Activated T-helper 2 cell treated with anti-CD3 and anti-CD28 coated beads, Interferon-gamma antibody, Interleukin-2, Interleukin-4, amounts not matched to agents 10 μg/mL and 5 μg/mL and 100 μg/mL, durations not matched to agents 14 hours and 24 hours and 36 hours (primary cell): ENCODE data around the gene FAM83G. TPM values are rescaled to one million over a fixed set of nuclear protein-coding genes. Genes with fewer than 3 reads are reported as not detected.
A peak's percentile ranks its signal among the peaks of the same experiment; 100 is the strongest.

ENCODE experiments used
- DNase-seq: peaks from one replicate; pipeline ENCODE4 v3.0.0; 2021; ENCODE audit warnings: low spot score
- H3K27ac Mint-ChIP-seq: one replicate; pipeline ENCODE4 v1.8.0; 2021; ENCODE audit warnings: mixed read lengths
- H3K27me3 Mint-ChIP-seq: one replicate; pipeline ENCODE4 v1.8.0; 2021; ENCODE audit warnings: low read depth, mixed read lengths
- H3K36me3 Mint-ChIP-seq: one replicate; pipeline ENCODE4 v1.8.0; 2021; ENCODE audit warnings: low read depth, mixed read lengths
- H3K4me1 Mint-ChIP-seq: one replicate; pipeline ENCODE4 v1.8.0; 2021; ENCODE audit warnings: low read depth, mixed read lengths
- H3K4me3 Mint-ChIP-seq: one replicate; pipeline ENCODE4 v1.8.0; 2021; ENCODE audit warnings: low read depth, mild to moderate bottlenecking, moderate library complexity, mixed read lengths
- H3K9me3 Mint-ChIP-seq: one replicate; pipeline ENCODE4 v1.8.0; 2021; ENCODE audit warnings: mixed read lengths
- intact Hi-C: fragments of 100-400 bp; cut with micrococcal nuclease; formaldehyde crosslinking; loops from one replicate; pipeline ENCODE4 v1.15.1; 2023
- total RNA-seq: library from RNA; stranded (reverse); gene quantifications from 2 replicates; pipeline ENCODE4 v1.2.3, GENCODE V29; 2022

FAM83G gene
- total RNA-seq, 1 donor from 2014 or later, result 14.0 TPM

DNA sequence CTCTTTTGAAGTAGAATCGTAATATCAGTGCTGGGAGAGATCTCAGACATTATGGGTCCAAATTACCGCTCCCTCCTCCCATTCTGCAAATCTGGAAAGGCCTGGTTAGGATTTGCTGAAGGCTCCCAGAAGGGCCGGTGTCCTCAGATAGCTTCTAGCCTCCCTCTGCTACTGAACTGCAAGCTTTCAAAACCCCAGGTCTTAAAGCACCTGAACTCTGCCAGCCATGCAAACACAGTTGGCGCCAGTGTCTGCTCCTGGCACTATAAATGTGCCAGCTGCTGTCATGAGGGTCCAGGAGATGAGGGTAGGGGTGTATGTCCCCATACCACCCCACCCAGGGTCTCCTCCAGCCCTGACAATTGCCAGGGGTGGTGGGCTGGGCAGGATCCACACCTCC is 28.4 kb downstream of the FAM83G start:
- Mint-ChIP-seq H3K36me3 (peaks cover 14% of the 10 kb centered on the region), H3K4me3 (no peak overlapping the region), H3K27ac (no peak overlapping the region), H3K9me3 (no peaks in the 10 kb centered on the region), H3K4me1 (peaks cover 6% of the 10 kb centered on the region), H3K27me3 (no peaks in the 10 kb centered on the region)
- DNase-seq, result no peak
- intact Hi-C loops, result no loop called here

DNA sequence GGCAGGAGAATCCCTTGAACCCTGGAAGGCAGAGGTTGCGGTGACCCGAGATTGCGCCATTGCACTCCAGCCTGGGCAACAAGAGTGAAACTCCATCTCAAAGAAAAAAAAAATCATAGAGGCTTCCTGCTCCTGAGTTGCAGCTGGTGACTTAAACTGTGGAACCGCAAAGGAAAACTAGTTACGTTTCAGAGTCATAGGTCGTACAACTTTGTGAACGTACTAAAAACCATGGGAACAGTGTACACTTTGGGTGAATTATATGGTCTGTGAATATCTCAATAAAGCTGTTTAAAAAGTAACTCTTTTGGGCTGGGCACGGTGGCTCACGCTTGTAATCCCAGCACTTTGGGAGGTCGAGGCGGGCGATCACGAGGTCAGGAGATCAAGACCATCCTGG is 29.0 kb downstream of the FAM83G start:
- no peak overlapping the region for H3K4me3 Mint-ChIP-seq
- no peak for DNase-seq
- H3K36me3 Mint-ChIP-seq, result peaks cover 14% of the 10 kb centered on the region
- H3K4me1 Mint-ChIP-seq, result peaks cover 6% of the 10 kb centered on the region
- no peaks in the 10 kb centered on the region for H3K9me3 Mint-ChIP-seq
- intact Hi-C loops, result no loop called here
- no peaks in the 10 kb centered on the region for H3K27me3 Mint-ChIP-seq
- H3K27ac Mint-ChIP-seq, result no peak overlapping the region

DNA sequence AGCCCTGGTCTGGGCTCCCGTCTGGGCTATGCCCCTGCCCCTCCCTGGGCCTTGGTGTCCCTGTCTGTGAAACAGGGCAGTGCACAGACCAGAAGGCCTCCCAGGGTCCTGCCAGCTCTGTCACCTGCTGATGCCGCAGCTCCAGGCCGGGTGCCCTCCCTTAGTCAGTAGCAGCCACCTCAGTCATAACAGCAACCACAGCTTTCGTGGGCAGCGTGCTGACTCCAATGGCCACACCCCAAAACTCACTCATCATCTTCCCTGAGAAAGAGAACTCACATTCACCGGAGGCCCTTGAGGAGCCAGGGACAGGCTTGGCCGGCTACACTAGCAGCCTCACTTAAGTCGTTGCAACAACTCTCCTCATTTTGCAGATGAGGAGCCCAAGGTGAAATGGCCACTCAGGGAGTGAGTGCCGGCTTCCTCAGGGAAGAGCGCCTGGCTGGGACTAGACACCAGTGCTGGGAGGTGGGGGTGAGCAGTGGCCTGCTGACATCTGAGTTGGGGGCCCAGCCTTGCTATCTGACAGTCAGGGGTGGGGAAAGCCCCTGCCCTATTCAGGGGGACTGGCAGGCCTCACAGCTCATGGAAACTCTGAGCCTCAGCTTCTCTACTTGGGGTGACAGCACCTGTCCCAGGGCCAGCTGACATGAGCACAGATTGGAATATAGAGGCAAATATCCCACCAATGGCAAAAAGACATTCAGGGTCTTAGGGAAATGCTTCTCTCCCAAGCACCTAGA is 30.0 kb downstream of the FAM83G start:
- H3K36me3 Mint-ChIP-seq, result peaks cover 14% of the 10 kb centered on the region
- H3K27me3 Mint-ChIP-seq, result no peaks in the 10 kb centered on the region
- H3K27ac Mint-ChIP-seq, result peak overlapping the region; percentile 47
- intact Hi-C loops, result no loop called here
- H3K9me3 Mint-ChIP-seq, result no peaks in the 10 kb centered on the region
- no peak overlapping the region for H3K4me3 Mint-ChIP-seq
- H3K4me1 Mint-ChIP-seq, result peaks cover 6% of the 10 kb centered on the region
- DNase-seq, result no peak

DNA sequence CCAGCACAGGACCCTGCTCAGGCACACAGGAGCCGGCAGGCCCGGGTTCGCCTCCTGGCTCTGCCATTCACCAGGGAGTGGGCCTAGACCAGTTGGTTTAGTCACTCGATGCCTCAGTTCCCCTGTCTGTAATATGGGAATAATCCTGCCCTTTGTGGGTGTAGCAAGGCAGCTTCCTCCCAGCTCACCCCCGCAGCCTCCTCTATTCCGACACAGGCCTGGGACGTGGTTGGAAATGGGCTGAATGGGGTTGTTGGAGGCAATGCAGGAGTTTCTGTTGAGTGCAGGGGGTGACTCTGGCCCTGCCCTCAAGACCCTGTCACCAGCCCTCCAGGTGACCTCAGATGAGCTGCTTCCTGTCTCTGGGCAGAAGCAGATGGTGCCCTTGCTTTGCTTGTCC is 32.8 kb downstream of the FAM83G start:
- H3K9me3 Mint-ChIP-seq, result no peaks in the 10 kb centered on the region
- H3K27me3 Mint-ChIP-seq, result no peaks in the 10 kb centered on the region
- H3K4me3 Mint-ChIP-seq, result no peak overlapping the region
- peaks cover 3% of the 10 kb centered on the region for H3K36me3 Mint-ChIP-seq
- intact Hi-C loops, result no loop called here
- no peak overlapping the region for H3K27ac Mint-ChIP-seq
- DNase-seq, result no peak
- peaks cover 6% of the 10 kb centered on the region for H3K4me1 Mint-ChIP-seq

DNA sequence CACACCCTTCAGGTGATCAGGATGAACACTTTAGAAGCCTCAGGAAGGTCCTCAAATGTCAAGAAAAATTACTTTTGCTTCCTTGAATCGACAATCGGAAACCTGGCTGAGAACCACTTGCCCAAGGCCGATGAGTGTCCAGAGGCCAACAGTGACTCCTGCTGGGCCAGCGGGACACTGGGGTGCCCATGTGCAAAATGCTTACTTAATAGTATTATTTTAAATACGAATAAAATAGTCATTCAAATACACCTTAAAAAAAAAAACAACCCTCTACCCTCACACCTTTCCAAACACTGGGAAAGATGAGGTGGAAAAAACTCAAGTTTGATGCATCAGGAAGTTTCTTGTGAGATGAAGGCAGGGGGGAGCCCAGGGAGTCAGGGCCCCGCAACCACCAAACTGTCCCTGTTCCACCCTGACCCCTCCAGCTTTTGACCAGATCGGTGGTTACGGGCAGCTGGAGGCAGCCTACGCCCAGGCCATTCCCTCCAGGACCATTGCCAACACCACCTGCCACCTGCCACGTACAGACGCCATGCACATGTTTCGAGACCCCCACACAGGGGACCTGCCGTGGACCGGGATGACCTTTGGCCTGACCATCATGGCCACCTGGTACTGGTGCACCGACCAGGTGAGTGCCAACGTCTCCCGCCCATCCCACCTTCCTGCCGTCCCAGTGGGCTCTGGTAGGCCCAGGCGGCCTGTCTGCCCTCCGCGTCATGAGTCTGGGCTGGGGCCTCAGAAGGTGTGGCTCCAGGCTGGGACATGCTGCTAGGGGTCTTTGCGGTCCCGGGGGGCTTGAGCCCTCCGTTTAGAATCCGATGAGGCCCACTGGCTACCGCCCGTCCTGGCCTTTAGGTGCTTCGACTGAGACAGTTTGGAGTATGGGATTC is 33.7 kb downstream of the FAM83G start:
- Mint-ChIP-seq H3K4me1 (peaks cover 6% of the 10 kb centered on the region), H3K36me3 (no peaks in the 10 kb centered on the region), H3K4me3 (no peak overlapping the region), H3K27me3 (no peaks in the 10 kb centered on the region), H3K9me3 (no peaks in the 10 kb centered on the region), H3K27ac (no peak overlapping the region)
- intact Hi-C loops, result no loop called here
- DNase-seq, result no peak

DNA sequence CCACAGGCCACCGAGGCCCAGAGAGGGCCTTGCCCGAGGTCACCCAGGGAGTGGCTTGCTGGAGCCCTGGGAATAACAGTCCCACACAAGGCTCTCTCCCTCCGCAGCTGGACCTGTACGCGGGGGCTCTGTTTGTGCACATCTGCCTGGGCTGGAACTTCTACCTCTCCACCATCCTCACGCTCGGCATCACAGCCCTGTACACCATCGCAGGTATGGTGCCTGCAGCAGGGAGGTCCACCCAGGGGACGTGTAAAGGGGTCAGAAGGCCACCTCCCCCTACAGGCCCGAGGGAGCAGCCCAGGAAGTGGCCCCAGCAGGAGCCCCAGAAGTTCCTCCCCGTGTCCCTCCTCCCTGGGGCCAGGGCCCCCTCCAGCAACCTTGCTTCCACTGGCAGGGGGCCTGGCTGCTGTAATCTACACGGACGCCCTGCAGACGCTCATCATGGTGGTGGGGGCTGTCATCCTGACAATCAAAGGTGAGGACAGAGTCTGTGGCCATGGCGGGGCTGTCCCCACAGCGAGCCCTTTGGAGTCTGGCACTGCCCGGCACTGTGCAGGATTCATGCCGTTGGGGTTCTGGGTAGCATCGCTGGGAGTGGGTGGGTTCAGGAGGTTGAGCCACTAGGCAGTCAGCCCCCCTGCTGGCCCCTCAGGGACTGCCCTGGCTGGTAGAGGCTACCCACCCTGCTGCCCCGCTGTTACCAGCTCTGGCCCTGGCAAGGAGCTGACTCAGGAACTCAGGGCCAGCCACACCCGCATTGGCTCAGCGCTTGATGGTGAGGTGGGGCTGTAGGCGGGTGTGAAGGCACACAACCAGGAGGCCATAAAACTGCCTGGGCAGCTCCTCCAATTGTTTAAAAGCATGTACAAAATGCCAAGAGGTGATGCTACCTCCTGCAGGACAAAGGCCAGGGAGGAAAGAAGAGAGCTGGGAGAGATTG is 35.3 kb downstream of the FAM83G start:
- Mint-ChIP-seq H3K9me3 (no peaks in the 10 kb centered on the region), H3K27me3 (no peaks in the 10 kb centered on the region), H3K36me3 (no peaks in the 10 kb centered on the region), H3K27ac (no peak overlapping the region), H3K4me3 (no peak overlapping the region), H3K4me1 (peaks cover under 1% of the 10 kb centered on the region)
- intact Hi-C loops, result loop anchor here (10.0 kb wide), 1 partner anchor 46 kb away; no protein-coding TSS in a partner anchor
- no peak for DNase-seq

DNA sequence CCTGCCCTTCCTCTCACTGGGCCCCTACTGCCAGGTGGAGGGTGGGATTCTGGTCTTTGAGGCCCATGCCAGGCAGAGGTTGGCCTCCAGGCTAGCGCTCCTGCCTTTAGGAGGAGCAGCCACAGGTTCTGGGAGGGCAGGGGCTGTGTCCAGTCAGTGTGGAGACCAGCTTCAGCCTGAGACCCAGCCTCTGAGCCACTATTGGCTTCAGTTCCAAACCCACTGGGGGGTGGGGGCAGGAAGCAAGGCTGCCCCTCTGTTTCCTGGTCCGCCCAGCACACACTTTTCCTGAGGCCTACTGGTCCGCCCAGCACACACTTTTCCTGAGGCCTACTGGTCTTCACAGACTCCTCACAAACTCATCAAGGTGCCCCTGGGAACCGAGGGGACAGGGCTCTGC is 36.2 kb downstream of the FAM83G start:
- no peak for DNase-seq
- Mint-ChIP-seq H3K4me3 (no peak overlapping the region), H3K36me3 (no peaks in the 10 kb centered on the region), H3K4me1 (no peaks in the 10 kb centered on the region), H3K27ac (no peak overlapping the region), H3K27me3 (no peaks in the 10 kb centered on the region), H3K9me3 (no peaks in the 10 kb centered on the region)
- intact Hi-C loops, result loop anchor here (10.0 kb wide), 1 partner anchor 46 kb away; no protein-coding TSS in a partner anchor

DNA sequence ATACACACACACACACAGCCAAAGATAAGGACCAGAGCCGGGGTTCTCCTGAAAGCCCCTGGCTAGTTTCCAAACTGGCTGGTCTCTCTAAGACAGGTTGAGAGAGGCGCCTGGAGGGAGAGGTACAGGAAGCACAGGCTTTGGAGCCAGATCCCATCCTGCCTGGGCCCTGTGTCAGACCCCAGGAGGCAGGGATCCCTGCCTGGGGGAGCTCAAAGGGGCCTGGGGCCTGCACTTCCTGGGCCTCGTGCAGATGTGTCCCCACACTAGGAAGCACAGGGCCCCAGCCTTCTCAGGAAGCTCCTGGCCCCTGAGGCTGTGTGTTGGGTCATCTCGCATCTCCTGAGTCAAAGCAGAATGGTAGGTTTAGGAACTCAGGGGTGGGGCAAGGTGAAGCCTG is 36.6 kb downstream of the FAM83G start:
- intact Hi-C loops, result loop anchor here (10.0 kb wide), 1 partner anchor 47 kb away; no protein-coding TSS in a partner anchor
- Mint-ChIP-seq H3K4me3 (no peak overlapping the region), H3K27ac (no peak overlapping the region), H3K36me3 (no peaks in the 10 kb centered on the region), H3K4me1 (peaks cover 3% of the 10 kb centered on the region), H3K9me3 (no peaks in the 10 kb centered on the region), H3K27me3 (no peaks in the 10 kb centered on the region)
- no peak for DNase-seq

DNA sequence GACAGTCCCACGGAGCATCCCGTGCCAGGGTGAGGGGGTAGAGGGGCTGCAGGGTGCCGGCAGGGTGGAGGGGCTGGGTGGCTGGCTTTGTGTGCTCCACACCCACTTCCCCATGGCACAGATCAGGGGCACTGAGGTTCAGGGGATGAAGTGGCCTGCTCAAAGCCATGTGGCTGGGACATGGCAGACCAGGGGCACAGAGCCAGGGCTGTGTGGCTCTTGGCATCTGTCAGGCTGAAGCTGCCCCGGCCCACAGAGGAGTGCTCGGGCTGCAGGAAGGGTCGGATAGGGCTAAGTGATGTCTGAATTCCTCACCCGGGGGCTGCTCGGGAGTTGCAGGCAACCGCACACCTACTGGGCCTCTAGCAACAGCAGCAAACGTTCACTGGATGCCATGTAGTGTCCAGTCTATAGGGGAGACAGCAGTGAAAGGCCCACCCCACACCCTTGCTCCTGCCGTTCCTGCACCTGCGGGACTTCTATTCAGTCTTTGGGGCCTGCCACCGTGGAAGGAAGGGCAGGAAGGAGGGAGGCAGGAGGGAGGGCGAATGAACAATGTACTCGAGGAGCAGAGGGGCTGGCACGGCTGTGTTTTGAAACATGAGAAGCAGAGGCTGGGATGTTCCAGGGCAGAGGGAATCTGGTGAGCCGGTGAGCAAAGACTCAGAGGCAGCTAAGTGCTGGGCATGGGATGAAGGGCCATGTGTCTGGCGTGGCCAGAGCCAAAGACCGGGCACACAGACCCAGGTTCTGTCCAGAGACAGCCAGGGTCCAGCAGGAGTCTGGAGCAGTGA is 37.5 kb downstream of the FAM83G start:
- Mint-ChIP-seq H3K27me3 (no peaks in the 10 kb centered on the region), H3K27ac (no peak overlapping the region), H3K9me3 (no peaks in the 10 kb centered on the region), H3K36me3 (no peaks in the 10 kb centered on the region), H3K4me1 (peaks cover 9% of the 10 kb centered on the region), H3K4me3 (no peak overlapping the region)
- DNase-seq, result no peak
- intact Hi-C loops, result loop anchor here (10.0 kb wide), 1 partner anchor 48 kb away; no protein-coding TSS in a partner anchor

DNA sequence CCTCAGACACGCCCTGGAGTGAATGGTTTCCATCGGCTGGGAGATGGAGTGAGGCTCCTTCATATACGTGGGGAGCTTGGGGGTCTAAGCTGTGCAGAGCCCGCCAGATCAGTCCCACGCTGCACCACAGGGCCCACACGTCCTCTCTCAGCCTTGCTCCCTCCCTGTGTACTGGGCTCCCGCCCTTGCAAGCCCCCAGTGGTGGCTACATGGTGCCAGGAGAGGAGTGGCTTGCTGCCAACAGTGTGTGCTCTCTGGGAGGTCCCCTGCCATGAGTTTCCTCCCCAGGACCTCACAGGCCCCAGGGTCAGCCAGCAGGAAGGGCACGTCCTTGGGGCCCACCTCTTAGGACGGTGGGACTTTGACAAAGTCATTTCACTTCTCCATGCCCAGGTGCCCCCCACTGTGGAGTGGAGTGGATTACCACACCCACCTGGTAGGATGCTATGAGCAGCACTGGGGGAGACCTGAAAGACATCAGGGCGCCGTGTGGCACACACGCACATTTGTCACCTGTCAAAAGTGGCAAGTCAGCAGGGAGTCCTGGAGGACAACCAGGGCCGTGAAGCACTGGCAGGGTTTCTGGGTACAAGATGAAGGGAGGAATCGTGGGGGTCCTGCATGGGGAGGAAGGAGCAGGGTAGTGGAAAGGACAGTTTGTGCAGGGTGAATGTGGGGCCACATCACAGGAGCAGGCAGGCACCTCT is 38.9 kb downstream of the FAM83G start:
- H3K27me3 Mint-ChIP-seq, result no peaks in the 10 kb centered on the region
- H3K9me3 Mint-ChIP-seq, result no peaks in the 10 kb centered on the region
- H3K36me3 Mint-ChIP-seq, result no peaks in the 10 kb centered on the region
- H3K4me1 Mint-ChIP-seq, result peaks cover 20% of the 10 kb centered on the region
- intact Hi-C loops, result loop anchor here (10.0 kb wide), 1 partner anchor 49 kb away; no protein-coding TSS in a partner anchor
- no peak overlapping the region for H3K4me3 Mint-ChIP-seq
- no peak for DNase-seq
- H3K27ac Mint-ChIP-seq, result no peak overlapping the region

DNA sequence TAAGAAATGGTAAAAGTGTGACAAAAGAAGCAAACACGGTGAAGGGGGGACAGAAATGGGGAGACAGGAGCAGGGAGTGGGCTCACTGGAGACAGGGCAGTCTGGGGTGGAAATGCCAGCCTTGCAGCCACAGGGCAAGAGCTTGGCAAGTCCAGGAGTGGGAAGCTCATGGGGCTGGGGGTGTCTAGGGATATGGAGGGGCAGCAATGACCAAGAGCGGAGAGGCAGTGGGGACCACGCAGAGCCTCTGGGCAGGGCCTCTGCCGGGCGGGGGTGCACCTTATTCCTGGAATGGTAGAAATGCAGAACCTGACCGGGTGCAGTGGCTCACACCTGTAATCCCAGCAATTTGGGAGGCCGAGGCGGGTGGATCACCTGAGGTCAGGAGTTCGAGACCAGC is 40.0 kb downstream of the FAM83G start:
- intact Hi-C loops, result loop anchor here (5.0 to 10.0 kb wide), 2 partner anchors 50 to 62 kb away; no protein-coding TSS in a partner anchor
- no peak overlapping the region for H3K4me3 Mint-ChIP-seq
- H3K9me3 Mint-ChIP-seq, result no peaks in the 10 kb centered on the region
- no peaks in the 10 kb centered on the region for H3K27me3 Mint-ChIP-seq
- peaks cover 21% of the 10 kb centered on the region for H3K4me1 Mint-ChIP-seq
- DNase-seq, result no peak
- no peak overlapping the region for H3K27ac Mint-ChIP-seq
- H3K36me3 Mint-ChIP-seq, result no peaks in the 10 kb centered on the region
